CD4-positive, alpha-beta T cell treated with Interleukin-10 for 1 hour (primary cell): ENCODE results near the gene KIFC1.

Experiments
- DNase-seq: peaks from one replicate; pipeline ENCODE4 v3.0.0-alpha.2; 2020

Gene KIFC1

DNA sequence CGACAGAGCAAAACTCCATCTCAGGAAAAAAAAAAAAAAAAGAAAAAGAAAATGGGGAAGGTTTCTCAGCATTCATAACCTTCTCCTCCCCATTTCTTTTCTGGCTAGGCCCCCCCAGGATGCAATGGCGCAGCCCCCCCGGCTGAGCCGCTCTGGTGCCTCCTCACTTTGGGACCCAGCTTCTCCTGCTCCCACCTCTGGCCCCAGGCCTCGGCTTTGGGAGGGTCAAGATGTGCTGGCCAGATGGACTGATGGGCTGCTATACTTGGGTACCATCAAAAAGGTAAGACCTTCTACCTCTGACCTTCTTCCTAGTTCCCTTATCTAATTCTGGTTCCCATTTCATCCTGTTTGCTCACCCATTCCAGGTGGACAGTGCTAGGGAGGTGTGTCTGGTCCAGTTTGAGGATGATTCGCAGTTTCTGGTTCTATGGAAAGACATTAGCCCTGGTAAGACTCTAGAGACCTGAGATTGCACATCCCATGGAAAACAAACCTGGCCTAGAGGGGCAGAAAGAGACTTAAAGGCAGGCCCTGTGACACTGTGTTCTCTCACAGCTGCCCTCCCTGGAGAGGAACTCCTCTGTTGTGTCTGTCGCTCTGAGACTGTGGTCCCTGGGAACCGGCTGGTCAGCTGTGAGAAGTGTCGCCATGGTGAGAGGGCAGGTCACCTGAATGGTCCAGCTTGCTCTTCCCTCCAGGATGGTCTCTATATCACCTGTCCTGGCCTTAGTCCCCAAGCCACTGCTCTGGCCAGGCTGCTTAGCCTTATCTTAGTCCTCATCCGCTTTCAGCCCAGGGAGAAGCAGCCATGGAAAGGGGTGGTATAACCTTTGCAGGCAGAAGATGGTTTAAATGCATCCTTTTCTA is 20.8 kb downstream of the KIFC1 start:
- no peak for DNase-seq

DNA sequence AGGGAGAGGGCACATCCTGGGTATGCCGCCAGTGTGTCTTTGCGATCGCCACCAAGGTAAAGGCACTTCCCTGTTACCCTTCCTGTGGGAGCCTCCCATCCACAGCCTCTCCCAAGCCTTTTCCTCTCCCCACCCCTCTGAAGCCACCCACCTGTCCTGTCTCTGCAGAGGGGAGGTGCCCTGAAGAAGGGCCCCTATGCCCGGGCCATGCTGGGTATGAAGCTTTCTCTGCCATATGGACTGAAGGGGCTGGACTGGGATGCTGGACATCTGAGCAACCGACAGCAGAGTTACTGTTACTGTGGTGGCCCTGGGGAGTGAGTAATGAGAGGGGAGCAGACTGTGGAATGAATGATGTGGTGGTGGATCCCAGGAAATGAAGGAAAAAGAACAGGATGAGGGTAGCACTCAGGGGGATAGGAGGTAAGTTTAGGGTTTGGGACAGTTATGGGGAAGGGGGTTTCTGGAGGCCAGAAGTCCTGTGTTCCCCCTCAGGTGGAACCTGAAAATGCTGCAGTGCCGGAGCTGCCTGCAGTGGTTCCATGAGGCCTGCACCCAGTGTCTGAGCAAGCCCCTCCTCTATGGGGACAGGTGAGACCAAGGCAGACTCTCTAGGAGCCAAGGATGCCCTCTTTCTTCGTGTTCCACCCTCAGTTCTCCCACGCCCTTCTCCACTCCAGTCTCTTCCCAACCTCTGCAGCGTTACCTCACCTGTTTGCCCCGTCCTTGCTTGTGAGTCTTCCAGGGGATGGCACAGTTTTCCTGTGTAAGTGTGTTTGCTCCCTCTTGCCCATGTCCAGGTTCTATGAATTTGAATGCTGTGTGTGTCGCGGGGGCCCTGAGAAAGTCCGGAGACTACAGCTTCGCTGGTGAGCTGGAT is 21.9 kb downstream of the KIFC1 start:
- no peak for DNase-seq

DNA sequence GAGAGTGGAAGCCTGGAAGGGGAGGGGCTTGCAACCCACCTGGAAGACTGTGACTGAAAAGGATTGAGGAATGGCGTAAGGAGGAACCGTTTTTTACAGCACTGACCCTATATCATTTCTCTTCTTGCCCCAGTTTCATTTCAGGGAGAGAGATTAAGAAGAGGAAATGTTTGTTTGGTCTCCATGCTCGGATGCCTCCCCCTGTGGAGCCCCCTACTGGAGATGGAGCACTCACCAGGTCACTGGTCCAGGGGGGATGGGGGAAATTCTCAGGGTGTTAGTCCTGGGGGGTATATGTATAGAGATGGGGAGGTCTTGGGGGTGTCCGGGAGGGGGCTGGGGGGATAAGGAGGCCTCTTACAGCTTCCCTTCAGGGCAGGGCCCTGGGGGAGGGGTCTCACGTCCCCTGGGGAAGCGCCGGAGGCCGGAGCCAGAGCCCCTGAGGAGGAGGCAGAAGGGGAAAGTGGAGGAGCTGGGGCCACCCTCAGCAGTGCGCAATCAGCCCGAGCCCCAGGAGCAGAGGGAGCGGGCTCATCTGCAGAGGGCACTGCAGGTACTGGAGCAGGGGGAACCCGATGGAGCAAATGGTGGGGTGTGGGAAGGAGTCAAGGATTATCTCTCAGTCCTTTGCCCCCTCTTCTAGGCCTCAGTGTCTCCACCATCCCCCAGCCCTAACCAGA is 23.1 kb downstream of the KIFC1 start:
- peak; percentile 51 for DNase-seq

DNA sequence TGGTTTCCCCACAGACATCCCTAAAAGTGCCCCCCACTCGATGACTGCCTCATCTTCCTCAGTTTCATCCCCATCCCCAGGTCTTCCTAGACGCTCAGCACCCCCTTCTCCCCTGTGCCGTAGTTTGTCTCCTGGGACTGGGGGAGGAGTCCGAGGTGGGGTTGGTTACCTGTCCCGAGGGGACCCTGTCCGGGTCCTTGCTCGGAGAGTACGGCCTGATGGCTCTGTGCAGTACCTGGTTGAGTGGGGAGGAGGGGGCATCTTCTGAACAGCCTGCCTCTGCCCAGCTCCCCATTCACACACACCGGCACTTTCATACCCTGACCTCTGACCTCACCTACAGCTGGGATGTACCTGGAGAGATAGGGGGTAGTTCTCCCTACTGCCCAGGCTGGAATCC is 24.2 kb downstream of the KIFC1 start:
- DNase-seq = no peak

DNA sequence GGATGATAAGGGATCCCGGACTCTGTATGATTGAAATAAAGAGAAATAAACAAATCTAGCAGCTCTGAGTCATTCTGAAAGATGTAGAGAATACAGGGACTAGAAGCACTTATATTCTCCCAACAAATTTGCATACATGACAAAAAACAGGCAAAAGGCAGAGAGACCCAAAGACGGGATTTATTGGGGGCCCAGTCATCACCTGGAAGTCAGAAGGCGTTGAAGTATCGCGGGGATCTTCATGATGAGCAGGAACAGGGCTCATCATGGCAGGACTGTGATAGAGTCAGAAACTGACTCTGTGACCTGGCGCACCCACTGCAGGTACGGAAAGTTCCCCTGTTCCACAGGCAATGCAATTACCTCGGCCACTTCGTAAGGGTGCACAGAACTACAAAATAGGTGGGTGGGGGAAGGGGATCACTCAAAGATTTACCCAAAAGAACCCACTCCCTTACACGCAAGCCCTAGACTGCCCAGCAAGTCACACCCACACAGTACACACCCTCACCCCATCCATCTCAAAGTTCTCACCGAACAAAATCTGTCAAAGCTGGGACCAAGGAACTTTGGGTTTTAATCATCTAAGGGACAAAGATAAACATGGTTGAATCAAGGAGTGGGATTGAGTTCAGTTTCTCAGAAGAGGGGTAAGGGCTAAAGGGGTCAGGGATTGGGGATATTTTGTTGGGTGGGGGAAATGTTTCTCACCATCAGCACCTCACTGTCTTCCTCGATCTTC is 24.9 kb downstream of the KIFC1 start:
- DNase-seq = peak; percentile 46

DNA sequence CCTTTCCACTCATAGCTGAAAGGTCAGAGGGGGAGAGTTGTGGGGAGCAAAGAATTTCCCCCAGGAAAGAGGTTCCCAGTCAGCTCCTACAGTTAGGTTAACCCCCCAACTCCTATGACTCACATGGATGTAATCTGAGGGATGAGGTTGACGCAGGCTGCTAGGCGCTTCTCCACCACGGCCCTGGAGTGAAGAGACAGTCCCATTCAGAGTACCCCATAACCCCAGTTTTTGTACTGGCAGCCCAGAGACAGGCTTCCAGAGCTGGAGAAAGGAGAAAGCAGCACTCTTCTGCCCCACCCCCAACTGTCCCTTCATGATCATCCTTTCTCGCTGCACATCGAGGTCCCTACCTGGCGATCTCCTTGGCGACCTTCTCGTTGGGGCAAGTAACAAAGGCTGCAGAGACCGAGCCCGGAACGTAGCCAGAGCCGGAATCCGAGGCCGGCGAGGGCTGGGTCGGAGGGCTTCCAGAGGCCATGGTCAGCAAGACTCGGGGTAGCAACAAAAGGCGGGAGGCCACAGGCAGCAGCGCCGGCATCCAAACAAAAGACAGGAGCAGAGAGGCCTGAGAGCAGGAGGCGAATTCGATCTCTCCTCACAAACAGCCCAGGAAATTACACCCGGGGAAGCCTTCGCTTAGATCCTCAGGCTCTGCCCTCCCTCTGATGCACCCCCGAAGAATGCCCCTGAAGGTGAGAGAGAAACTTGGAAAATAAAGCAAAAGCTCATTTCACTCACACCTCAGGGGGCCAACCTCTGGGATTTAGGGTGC is 25.7 kb downstream of the KIFC1 start:
- DNase-seq = peak; percentile 33

DNA sequence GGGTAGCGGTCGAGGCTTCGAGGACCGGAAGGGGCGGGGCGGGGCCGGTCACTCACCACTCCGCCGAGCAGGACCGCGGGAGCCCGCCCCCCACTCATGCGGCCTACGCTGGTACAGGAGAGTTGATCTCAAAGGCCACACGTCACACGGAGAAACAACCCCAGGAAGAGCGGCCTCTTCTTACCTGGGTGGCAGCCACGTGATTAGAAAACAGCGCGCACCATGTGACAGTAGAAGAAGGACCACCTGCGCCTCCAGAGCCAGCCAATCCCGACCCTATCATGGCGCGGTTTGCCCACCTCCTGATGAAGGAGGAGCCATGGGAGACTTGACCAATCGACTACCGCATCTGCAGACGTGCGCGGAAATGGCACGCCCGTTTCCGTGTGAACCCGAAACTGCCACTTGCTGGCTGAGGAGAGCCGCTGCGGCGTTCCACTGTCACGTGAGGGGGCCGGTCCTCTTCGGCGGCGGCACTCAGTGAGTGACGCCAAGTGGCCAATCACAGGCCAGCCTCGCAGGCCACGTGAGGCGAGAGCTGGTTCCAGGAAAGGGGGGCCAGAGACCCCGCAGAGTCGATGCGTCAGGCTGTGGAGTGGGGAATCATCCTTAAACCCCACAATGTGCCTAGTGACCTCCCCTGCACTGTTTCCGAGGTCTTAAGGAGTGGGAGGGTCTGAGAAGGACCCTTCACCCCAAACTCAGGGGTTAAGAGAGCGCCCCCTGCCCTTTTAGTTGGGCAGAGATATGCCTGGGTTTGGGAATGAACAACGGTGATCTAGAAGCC is 26.5 kb downstream of the KIFC1 start, which contains the start of gene CUTA:
Gene CUTA, minus strand, starts transcription at position 205 of the 787 bp plus-strand sequence. Its CDS starts 107 bp downstream, at position 98.
- DNase-seq = peak; percentile 100

DNA sequence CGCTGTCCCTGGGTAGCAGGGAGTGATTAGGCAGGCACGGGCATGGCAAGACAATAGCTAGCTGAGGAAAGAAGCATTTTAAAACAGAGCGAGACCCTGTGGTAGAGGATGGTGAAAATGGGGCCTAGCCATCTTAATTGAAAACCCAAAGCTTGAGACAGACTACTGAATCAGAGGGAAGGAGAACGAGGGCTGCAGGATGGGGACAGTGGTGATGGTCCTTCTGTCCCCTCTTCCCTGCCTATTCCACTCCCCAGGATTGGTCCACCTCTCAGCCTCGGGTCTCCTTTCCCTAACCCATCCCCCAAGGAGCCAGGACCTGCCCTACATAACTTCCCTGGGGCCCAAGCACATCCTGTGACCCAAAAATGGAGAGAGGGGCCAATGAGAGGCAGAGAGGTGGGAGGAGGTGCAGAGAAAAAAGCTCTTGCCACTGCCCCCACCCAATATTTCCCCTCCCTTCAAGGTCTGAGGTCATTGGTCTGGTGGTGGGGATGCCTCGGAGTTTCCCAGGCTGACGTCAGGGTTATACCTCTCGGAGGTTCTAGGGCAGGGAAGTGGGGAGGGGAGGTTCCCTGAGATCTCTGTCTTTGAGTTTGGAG is 27.2 kb downstream of the KIFC1 start:
- peak; percentile 87 for DNase-seq

DNA sequence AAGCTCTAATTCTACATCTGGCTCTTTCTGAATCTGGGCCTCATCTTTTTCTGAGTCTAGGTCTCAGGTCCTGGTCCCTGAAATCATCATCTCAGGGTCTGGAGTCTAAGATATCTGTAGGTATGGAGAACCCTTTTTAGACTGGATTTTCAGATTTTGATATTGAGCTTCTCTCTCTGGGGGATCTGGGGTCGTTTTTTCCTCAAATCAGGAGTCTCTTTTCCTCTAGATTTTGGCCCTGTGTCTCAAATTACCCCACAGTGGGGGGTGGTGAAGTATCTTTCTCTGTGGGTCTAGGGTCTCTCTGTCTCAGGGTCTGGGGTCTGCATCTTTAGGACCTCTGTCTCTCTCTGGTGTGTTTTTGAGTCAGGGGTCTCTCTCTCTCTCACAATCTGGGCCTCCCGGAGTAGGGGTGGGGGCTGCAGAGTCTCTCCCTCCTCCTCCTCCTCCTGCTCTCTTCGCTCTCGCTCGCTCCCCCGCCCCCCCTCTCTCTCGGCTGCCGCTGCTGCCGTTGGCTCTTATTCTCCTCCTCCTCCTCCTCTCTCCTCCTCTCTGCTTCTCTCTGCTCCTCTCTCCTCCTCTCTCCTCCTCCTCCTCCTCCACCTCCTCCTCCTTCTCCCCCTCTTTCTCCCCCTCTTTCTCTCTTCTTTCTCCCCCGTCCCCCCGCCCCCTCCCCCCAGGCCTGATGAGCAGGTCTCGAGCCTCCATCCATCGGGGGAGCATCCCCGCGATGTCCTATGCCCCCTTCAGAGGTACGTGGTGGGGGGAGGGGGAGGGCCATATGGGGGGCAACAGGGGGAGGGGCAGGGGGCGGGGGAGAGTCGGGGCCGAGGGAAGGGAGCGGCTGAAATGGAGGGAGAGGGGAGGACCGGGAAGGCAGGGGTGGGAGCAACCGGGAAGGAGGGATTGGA is 28.2 kb downstream of the KIFC1 start, which contains the start of gene SYNGAP1:
Gene SYNGAP1, plus strand, starts transcription at position 486 of the 911 bp plus-strand sequence. Its CDS starts 200 bp downstream, at position 686.
- DNase-seq = peak; percentile 55

DNA sequence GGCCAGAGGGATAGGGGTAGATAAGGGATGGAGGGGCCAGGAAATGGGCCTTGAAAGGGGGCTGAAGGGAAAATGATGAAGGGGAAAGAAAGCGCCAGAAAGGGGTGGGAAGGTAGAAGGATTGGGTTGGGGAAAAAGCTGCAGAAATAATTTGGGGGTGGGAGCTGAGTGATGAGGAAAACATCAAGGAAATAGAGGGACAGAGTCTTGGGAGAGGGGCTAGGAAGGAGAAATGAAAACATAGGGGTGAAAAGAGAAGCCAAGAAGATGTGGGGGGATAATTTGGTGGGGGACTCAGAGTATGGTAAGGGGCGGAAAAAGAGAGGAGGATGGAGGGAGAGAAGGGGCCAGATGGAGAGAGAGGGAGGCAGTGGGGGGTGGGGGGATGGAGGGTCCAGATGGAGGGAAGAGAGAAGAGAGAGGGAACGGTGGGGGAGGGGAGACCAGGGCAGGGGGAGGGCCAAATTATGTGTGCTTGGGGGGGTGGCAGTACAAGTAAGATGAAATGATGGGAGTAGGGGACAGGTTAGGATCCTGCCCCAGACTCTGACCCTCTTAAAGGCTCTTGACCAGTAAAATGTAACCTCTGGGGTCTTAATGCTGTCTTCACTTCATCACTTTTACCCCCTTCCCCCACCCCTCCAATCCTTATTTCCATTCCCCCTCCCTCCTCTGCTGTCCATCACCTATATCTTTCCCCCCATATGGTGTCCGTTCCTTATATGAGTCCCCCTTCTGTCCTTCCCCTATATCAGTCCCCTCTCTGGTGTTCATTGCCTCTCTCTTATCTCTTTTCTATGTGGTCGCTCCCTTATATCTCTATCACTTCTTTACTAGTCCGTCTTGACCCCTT is 29.1 kb downstream of the KIFC1 start:
- DNase-seq = no peak

DNA sequence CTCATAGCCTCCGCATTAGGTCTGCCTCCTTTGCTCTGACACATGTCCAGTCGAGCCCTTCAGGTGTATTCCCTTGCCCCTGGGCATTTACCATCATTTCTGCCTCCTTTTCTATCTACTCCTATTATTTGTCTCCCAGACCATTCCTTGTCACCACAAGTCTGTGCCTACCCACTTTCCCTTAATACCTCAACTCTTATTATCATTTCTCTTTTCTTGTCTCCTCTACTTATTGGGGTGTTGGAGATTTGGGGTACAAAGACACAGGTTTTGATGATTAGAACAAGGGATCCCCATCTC is 29.7 kb downstream of the KIFC1 start:
- DNase-seq = no peak

DNA sequence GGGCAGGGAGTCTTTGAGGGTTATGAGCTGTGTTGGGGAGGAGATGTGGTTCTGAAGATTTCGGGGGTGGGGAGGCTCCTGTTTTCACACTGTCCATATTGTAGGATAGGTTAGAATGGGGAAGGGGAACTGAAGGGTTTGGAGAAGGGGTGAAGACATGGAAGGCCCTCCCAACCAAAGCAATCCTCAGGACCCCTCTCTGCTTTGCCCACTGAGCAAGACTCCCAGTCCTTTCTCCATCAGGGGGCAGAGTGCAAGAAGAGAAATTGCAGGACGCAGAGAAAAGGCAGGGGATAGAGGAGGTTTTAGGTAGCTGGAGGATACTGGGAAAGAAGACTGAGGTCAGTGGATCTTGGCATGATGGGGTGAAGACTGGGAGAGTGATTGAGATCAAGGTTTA is 32.2 kb downstream of the KIFC1 start:
- no peak for DNase-seq

DNA sequence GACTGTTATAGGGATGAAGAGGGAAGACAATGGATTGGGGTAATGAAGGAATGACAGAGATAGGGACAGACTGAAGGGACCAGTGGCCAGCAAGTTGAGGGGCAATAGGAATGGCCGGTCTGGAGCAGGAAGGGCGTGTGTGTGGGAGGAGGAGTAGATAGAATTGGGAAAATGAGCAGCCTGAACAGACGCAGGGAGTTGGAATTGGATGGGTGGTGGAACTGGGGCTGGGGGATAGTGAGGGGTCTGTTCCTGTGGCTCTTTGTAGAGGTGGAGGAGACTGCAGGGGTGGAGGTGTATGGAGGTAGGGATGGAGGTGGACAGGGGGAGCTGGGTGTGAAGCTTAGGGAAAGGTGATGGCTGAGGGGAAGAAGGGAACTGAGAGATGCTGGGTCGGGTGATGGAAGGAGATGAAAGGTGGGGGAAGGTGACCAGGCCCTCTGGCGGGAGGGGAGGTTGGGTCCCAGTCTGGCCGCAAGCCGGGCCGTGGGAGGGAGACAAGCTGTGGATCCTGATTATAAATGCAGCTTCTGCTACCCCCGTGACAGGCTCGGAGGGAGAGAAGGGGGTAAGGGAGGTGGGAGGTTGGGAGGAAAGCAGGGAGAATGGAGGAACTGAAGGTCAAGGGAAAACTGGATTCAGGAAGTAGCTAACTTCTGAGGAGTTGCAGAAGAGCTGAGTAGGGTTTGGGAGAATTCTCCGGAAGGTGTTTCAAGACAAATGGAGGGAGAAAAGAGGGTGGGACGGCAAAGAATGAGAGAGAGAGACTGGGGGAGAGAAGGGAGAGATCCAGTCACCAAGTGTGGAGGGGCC is 33.4 kb downstream of the KIFC1 start:
- no peak for DNase-seq

DNA sequence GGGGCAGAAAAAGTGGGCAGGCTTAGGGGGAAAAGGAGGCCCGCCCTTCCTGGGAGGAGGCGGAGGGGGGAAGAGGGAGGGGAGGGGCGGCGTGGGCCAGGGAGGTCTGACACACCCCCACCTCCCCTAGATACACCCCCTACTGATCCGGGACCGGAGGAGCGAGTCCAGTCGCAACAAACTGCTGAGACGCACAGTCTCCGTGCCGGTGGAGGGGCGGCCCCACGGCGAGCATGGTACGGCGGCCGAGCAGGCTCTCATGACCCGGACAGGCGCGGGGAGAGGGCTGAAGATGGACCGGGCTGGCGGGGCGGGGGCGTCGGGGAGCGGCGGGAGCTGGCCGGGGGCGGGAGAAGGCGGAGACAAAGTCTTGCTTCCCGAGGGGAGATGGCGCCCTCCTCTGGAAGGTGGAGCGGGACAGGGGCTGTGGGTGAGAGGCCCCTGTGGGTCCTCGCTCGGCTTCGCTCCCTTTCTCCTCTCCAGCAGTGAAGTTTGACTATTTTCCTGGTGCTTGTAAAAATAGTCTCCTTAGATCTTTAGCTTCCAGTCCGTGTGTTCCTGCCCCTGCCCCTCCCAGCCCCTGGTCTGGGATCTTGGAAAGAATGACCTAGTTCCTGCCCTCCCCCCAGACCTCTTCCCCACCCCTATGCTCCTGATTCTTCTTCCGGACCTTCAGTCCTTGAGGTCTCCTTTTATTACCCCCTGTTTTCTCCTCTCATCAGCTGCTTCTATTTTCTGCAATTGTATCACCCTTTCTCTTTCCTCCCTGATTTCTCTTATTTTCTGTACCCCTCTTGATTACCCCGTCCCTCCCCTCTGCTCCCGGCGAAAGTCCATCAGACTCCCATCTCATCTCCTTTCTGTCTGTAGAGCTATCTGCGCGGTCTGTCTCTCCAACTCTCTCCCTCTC is 34.3 kb downstream of the KIFC1 start:
- peak; percentile 91 for DNase-seq

DNA sequence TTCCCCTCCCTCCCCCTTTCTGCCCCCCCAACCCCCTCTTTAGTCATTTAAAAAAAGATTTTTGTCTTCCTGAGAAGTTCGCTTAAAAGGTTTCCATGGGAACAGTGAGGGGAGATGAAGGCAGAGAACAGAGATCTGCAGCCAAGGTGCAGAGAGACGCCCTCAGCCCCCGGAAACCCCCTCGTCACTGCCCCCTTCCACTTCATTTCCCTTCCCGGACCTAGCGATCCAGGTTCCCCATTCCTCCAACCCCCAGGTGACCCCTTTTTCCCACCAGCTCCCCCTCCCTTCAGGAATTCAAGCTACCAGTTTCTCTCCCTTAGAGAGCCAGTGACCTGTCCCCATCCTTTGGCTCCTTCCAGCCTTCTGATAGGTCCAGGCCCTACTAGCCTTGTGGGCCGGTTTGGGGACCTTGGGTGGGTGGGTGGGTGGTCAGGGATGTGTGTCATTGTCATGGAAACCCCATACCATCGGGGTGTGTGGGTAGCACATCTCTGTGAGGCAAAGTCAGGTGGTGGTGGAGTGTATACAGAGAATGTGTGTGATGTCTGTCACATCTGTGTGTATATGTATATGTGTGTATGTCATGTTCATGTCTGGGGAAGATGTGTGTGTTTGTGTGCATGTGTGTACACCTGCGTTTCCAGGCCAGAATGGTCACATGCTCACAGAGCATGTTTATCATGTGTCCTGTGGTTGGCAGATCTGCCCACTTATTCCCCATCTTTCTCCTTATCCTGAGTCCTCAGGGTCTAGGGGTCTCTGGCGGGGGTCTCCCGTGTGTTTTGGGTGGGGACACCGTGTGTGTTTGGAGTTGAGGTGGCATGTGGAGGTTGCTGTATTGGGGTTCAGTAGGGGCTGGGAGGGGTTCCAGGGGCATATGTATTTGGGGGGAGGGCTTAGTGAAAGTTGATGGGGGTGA is 35.2 kb downstream of the KIFC1 start:
- DNase-seq = peak; percentile 79
